Thoracic aorta (tissue), 2 donors: ENCODE data around the gene KIF16B. TPM values are rescaled to one million over a fixed set of nuclear protein-coding genes. Genes with fewer than 3 reads are reported as not detected.
"Not testable (repeated sequence)": the region's sequence is repeated elsewhere in the genome, so short reads cannot be mapped to it uniquely, and the experiment has no call there.

Experiments
- ATAC-seq: fragments of 150-250 bp; one replicate; pipeline ENCODE4 v1.8.0; 2017; ENCODE audit warnings: low read depth; ENCODE audit not compliant: insufficient number of reproducible peaks, low FRiP score
- DNase-seq: peaks from one replicate; pipeline ENCODE4 v3.0.0-alpha.2; 2020; ENCODE audit warnings: low spot score
- H3K27ac ChIP-seq, 2 donors: fragments of 200-600 bp; sonication (generic); 1 replicate in 1 of 2; 2 replicates in 1 of 2; pipeline ENCODE4 v1.5.1; 2016; ENCODE audit warnings: mild to moderate bottlenecking in 2 of 2, moderate library complexity in 2 of 2
- H3K27me3 ChIP-seq: fragments of 200-600 bp; sonication (generic); replicated peaks from 2 replicates; pipeline ENCODE4 v1.6.0; 2016; ENCODE audit warnings: mild to moderate bottlenecking; ENCODE audit not compliant: insufficient read depth
- H3K36me3 ChIP-seq: fragments of 200-600 bp; sonication (generic); one replicate; pipeline ENCODE4 v1.5.1; 2016
- H3K4me1 ChIP-seq, 2 donors: fragments of 200-600 bp; sonication (generic); 1 replicate in 1 of 2; 2 replicates in 1 of 2; pipeline versions ENCODE4 v1.5.1 to v1.6.0; 2016; ENCODE audit warnings: low read depth in 2 of 2, mild to moderate bottlenecking in 1 of 2; ENCODE audit not compliant: control insufficient read depth in 1 of 2
- H3K4me3 ChIP-seq: fragments of 200-600 bp; sonication (generic); 2 replicates; pipeline ENCODE4 v1.5.1; 2016; ENCODE audit warnings: mild to moderate bottlenecking
- H3K9me3 ChIP-seq: fragments of 200-600 bp; sonication (generic); 2 replicates; pipeline ENCODE4 v1.5.1; 2016
- CTCF ChIP-seq: fragments of 200-600 bp; sonication (generic); IDR thresholded peaks from one replicate; pipeline ENCODE4 v1.5.1; 2019; ENCODE audit warnings: antibody characterized with exemption
- total RNA-seq, 2 donors: library from RNA; depleted of rRNA; stranded (reverse); fragments of >200 nt; gene quantifications; one replicate each; pipeline versions ENCODE4 v1.1.0 to v1.2.3, GENCODE V29; 2016

KIF16B gene
- total RNA-seq, 2 donors from 2014 or later: 16.5 to 21.3 TPM

DNA sequence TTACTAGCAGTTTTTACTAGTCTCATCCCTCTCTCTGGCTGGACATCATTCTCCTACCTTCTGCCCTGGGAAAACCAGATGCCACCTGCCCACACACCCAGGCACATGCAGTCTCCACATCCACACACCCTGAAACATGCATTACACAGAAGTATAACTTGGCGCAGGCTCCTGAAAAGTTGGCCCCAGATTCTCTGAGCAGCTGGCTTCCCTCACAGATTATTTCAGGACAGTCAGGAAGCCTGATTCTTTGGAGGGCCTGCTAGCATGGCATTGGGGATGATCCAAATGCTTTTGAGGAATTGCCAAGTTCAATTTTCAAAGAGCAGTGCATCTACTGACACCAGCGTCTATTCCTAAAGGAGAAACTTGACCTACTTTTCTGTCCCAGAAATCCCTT, 27.8 kb upstream of the KIF16B start:
- no peak for TF ChIP-seq CTCF
- DNase-seq: no peak
- no peak overlapping the region for H3K27ac ChIP-seq
- ATAC-seq: no peak
- H3K27me3 ChIP-seq: no peaks in the 10 kb centered on the region
- no peaks in the 10 kb centered on the region for H3K4me1 ChIP-seq
- no peak overlapping the region for H3K4me3 ChIP-seq
- H3K36me3 ChIP-seq: no peaks in the 10 kb centered on the region
- H3K9me3 ChIP-seq: no peaks in the 10 kb centered on the region

DNA sequence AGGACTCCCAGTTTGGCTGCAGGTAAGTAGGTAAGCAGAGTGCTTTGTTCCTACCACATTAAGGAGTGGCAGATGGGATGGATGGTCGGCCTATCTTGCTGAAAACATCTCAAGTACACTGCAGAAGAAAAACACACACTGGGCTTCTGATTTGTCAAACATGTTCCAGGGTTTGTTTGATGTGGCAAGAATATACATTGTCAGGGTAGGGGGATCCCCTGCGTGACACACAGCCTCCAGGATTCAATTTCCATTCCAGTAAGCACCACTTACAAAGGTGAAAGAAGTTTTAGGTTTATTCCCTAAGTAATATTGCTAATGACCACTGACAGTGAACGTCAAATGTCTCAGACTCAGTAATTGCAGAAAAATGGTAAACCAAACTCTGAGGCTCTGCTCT, 26.0 kb upstream of the KIF16B start:
- Histone ChIP-seq H3K4me3 (no peak overlapping the region), H3K27me3 (no peaks in the 10 kb centered on the region), H3K36me3 (no peaks in the 10 kb centered on the region), H3K9me3 (no peaks in the 10 kb centered on the region), H3K27ac (no peak overlapping the region), H3K4me1 (no peaks in the 10 kb centered on the region)
- DNase-seq (no peak), ATAC-seq (no peak)
- no peak for TF ChIP-seq CTCF

- no peaks in the 10 kb centered on the region for H3K9me3 ChIP-seq
- H3K27ac ChIP-seq: no peak overlapping the region
- H3K36me3 ChIP-seq: no peaks in the 10 kb centered on the region
- no peaks in the 10 kb centered on the region for H3K4me1 ChIP-seq
- DNase-seq: no peak
- H3K4me3 ChIP-seq: no peak overlapping the region
- H3K27me3 ChIP-seq: no peaks in the 10 kb centered on the region
- TF ChIP-seq CTCF: no peak
- ATAC-seq: no peak
Observed at GRCh38 chr20:16596991-16597390, 23.7 kb upstream of the KIF16B start.

DNA sequence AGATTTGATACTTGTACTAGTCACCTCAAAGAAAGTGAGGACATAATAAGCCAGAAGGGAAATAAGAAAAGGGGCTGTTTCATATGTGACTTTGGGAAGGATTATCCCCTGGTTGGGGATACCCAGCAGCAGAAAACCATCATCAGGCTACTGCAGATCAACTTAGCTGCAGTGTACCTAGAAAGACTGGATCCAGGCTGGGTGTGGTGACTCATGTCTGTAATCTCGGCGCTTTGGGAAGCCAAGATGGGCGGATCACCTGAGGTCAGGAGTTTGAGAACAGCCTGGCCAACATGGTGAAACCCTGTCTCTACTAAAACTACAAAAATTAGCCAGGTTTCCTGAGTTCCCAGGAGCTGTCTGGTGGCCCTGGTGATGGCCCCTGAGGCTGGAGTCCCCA, 23.2 kb upstream of the KIF16B start:
- H3K4me3 ChIP-seq, H3K4me1 ChIP-seq, DNase-seq, H3K27ac ChIP-seq, H3K36me3 ChIP-seq, H3K9me3 ChIP-seq, H3K27me3 ChIP-seq, ATAC-seq: not testable (repeated sequence)

- ATAC-seq (no peak), DNase-seq (no peak)
- no peak for TF ChIP-seq CTCF
- Histone ChIP-seq H3K36me3 (no peaks in the 10 kb centered on the region), H3K4me3 (no peak overlapping the region), H3K9me3 (no peaks in the 10 kb centered on the region), H3K4me1 (no peaks in the 10 kb centered on the region), H3K27me3 (no peaks in the 10 kb centered on the region), H3K27ac (no peak overlapping the region)
Observed at GRCh38 chr20:16595376-16595775, 22.1 kb upstream of the KIF16B start.

- Histone ChIP-seq H3K4me3 (no peak overlapping the region), H3K27ac (no peak overlapping the region), H3K36me3 (no peaks in the 10 kb centered on the region), H3K27me3 (no peaks in the 10 kb centered on the region), H3K9me3 (no peaks in the 10 kb centered on the region), H3K4me1 (no peaks in the 10 kb centered on the region)
- DNase-seq (no peak), ATAC-seq (no peak)
- no peak for TF ChIP-seq CTCF
Observed at GRCh38 chr20:16590041-16590633, 16.9 kb upstream of the KIF16B start.
